HG03520 (cell line): ENCODE data around the gene CFAP65.

Experiments used
- ATAC-seq: cut with Tn5 transposase; IDR thresholded peaks from one replicate; pipeline ENCODE4 v1.9.1; 2021; ENCODE audit warnings: mild to moderate bottlenecking, moderate library complexity; ENCODE audit not compliant: unreplicated experiment

The CFAP65 gene, protein sequence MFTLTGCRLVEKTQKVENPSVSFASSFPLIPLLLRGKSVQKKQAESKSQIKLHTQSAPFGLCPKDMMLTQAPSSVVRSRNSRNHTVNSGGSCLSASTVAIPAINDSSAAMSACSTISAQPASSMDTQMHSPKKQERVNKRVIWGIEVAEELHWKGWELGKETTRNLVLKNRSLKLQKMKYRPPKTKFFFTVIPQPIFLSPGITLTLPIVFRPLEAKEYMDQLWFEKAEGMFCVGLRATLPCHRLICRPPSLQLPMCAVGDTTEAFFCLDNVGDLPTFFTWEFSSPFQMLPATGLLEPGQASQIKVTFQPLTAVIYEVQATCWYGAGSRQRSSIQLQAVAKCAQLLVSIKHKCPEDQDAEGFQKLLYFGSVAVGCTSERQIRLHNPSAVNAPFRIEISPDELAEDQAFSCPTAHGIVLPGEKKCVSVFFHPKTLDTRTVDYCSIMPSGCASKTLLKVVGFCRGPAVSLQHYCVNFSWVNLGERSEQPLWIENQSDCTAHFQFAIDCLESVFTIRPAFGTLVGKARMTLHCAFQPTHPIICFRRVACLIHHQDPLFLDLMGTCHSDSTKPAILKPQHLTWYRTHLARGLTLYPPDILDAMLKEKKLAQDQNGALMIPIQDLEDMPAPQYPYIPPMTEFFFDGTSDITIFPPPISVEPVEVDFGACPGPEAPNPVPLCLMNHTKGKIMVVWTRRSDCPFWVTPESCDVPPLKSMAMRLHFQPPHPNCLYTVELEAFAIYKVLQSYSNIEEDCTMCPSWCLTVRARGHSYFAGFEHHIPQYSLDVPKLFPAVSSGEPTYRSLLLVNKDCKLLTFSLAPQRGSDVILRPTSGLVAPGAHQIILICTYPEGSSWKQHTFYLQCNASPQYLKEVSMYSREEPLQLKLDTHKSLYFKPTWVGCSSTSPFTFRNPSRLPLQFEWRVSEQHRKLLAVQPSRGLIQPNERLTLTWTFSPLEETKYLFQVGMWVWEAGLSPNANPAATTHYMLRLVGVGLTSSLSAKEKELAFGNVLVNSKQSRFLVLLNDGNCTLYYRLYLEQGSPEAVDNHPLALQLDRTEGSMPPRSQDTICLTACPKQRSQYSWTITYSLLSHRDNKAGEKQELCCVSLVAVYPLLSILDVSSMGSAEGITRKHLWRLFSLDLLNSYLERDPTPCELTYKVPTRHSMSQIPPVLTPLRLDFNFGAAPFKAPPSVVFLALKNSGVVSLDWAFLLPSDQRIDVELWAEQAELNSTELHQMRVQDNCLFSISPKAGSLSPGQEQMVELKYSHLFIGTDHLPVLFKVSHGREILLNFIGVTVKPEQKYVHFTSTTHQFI (N-terminal part only)

DNA sequence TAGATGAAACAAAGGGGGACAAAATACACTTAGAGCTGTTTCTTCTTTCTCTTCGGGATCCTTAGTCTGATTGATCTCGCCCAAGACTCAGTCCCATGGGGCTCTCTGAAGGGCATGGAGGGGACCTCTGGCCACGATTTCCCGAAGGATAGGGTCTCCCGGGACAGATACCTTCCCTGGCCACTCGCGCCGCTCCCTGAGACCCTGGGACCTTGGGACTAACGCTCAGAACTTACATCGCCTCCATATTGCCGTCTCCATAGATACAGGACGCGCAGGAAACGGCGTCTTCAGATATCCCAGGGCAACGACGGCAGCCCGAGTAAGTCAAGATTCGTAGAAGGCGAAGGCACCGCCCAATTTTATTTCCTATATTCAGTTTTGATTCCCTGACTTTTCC lies at the start of gene CFAP65:
Gene CFAP65 (minus strand): TSS at position 265 of the 400 bp plus-strand sequence. CDS start 2,468 bp downstream, outside the sequence.
- no peak for ATAC-seq

DNA sequence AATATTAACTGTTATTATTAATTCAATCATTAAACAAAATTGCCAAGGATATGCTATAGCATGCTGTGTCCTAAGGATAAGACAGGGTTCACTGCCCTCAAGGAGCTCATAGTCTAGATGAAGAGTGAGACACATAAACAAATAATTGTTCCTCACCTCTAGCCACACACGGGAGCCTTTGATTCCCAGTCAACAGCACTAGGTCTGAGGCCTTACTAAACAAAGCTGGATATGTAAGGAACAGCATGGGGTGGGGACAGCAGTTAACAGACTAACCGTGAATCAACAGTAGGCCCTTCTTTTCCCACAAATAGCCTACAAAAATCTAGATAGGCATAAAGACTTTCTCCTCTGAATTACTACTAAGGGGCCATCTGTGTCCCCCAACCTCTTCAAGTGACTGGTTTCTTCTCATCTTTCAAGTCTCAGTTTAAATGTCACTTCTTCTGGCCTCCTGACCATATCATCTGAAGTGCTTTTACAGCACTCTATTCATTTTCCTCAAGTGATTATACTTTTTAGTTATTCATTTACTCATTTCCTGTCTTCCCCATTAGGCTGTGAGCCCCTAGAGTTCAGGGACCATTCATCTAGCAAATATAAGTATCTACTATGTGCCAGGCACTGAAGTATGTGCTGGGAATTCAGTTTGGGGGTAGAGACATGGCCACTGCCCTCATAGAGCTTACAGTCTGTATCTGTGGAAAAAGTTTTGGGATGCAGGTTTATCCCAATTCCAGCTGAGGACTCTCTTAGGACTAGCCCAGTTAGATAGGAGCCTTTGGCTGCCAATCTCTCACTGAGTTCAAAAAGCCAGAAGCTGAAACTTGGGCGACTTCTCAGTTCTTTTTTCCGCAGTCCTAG lies 49.4 kb upstream of the CFAP65 start:
- no peak for ATAC-seq

DNA sequence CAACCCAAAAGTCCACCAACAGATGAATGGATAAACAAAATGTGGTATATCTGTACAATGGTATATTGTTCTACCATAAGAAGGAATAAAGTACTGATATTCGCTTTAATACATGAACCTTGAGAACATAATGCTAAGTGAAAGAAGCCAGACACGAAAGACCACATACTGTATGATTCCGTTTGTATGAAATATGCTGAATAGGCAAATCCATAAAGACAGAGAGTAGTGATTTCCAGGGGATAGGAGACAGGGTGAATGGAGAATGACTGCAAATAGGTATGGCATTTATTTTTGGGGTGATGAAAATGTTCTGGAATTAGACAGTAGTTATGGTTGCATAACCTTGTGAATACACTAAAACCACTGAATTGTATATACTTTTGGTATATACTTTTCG lies 48.0 kb upstream of the CFAP65 start:
- ATAC-seq = no peak

DNA sequence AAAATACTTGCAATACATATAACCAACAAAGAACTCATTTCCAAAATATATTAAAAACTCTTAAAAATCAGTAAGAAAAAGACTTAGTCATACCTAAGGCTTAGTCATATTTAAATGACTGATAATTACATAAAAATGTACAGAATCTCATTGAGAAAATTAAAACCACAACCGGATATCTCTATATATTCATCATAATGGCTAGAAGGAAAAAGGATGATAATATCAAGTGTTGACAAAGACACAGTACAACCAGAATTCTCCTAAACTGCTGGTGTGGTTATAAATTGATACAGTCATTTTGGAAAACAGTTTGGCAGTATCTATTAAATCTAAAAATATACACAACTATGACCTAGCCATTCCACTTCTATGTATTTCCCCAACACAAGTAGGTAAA lies 46.5 kb upstream of the CFAP65 start:
- no peak for ATAC-seq

DNA sequence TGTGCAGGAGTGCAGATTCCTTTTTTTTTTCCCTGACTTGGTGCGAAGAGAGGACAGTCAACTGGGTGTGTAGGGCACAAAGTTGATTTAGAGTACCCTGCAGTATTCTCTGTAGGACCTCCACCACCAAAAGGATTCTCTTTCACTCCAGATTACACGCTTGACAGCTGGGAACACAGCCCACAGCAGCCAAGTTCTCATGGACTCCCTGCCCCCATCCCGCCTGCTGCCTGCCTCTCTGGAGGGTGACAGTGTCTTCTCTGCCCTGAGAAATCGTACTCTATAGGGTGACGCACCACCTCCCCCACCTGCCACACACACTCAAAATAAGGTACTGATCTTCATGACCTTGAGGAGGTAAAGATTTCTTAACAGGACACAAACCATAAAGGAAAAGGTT lies 46.0 kb upstream of the CFAP65 start:
- ATAC-seq = no peak

DNA sequence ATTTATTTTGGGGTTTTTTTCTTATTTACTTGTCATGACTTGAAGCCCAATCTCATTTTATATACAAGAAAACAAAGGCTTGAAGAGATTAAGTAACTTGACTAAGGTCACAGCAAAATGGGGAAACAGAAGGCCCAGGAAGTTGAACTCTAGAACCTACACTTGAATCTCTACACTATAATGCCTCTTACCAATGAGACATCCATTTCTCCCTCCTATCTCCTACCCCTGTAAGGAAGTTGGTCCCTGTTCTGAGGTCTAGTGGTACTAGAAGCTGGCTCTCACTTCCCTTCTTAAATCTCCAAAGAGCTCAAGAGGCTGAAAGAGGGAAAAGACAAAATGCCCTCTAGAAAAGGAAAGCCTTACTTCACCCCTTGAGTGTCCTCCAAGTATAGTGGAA lies 44.9 kb upstream of the CFAP65 start:
- no peak for ATAC-seq

DNA sequence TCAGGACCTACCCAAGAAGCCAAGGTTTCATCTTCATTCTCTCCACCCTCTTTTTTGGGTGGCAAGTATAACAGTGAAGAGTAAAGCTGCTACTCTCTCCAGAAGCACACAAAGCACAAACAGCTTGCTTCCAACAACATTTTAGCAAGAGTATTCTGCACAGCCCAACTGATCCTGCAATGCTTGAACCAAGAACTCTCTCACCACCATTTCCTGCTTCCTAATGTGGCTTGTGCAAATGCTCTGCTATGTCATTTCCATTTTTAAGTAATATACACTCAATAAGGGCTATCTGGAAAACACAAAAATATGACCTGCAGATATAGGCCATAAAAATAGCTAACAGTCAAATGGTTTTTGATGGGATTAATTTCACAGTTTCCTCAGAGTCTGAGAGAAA lies 43.5 kb upstream of the CFAP65 start:
- ATAC-seq = no peak

DNA sequence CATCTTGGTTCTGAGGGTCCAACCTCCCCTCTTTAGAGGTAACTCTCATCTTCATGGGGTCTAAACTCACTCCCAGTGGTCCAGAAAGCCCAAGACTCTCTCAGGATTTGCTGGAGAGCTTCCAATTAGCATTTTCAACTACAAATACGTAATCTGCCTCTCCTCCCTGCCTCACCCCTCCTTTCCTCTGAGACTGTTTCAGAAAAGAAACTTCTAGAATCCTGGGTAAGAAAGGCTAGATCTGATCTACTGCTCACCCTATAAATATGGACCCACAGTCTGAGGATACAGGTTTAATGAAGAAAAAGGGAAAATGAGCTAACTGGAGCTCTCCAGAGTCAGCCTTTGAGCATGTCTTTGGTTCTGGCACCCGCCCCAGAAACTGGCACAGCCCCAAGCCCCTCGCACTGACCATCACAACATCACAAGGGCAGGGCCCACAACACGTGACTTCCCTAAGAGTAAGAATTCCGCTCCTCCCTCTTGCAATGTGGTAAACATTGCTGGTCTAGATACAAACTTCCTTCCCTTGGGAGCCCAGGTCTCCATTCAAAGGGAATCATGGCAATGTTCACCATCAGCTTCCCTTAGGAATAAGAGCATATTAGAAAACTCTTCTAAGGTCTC lies 41.1 kb upstream of the CFAP65 start:
- ATAC-seq = no peak

DNA sequence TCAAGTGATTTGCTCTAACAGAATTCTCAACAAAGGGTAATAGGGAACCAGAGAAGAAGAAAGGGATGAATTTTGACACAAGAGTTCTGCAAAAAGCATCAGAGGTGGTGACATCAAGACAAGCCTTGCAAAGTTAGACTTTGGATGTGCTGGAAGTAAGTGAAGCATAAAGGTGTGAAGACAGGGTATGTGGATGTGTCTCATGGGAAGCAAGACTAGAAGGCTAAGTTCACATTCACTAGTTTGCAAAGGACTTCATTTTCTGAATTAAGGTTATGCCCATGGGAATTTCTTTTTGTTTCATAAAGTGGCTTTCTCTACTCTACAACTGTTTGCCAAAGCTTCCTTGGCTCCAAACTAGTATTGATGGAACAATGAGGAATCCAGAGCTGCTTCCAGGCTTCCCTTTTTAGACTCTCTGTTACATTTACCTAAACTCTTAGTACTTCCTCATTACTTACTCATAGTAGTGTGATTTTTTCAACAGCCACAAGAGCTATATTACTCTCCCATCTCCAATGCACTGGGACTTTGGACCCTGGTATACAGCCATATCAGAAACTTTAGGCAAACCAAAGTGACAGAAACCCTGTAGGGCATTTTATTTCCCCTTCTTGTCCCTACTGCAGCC lies 40.5 kb upstream of the CFAP65 start:
- no peak for ATAC-seq

DNA sequence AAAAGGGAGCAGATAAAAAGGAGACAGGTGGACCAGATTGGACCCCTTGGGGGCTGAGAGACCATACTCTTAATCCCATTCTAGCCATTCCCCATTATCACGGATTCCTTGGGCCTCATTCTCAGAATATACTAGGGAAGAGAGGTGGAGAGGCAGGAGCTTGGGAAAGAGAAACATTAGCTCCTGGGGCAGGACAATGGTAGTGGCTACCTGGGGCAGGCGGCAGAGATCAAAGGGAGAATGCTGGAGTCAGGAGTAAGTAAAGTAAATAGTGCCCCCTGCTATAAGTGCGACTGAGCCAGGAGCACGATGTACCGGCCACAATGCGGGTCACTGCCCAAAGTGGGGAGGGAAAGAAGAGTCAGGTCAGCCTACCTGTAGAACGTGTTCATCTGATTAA lies 39.8 kb upstream of the CFAP65 start:
- no peak for ATAC-seq

DNA sequence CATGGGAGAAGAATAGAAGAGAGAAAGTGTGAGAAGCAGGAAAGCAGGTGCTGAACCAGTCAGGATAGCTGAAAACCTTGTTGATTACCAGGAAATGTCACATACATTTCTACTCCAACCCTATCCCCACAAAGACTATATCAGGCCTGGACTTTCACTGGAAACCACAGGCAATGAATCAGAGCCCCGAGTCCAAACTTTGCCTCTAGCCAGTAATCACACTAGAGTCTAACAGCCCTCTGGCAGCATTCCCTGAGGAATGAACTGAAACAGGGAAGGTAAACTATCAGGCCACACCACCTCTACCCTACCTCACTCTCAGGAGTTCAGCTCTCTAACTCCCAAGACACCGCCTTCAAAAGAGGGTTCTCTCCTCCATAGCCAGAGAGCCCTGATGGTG lies 38.1 kb upstream of the CFAP65 start:
- ATAC-seq = no peak

DNA sequence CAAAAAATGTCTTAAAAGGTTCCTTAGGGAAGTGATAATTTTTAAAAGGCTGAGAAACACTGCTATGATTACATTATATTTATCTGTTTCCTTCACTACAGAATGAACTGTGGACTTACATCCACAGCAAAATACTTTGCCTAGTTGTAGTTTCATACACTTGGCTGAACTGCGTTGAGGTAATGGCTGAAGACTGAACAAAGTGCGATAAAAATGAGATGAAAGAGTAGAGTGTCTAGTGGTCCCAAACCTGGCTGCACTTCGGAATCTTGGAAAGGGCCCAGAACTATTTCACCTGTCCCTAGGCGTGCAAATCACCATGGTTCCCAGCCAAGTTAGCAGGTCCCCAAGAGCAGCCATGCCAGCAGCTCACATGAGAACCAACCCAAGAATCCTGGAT lies 37.6 kb upstream of the CFAP65 start:
- no peak for ATAC-seq

DNA sequence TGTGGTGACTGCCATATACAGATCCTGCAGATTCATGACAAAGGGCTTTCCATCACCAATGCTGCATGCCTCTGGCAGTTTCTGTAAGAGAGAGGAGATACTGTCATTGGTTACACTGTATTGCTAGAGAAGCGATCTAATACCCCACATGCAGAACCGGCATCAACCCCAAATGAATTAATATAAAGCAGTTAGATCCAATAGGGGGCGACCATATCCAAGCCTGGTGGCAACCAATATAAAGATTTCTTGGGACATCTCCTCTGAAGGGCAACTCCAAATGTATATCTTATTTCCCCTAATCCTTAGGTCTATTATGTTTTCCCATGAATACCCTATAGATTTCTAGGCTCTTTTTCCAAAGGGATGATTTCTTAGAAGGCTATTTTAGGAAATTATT lies 36.8 kb upstream of the CFAP65 start:
- ATAC-seq = no peak

DNA sequence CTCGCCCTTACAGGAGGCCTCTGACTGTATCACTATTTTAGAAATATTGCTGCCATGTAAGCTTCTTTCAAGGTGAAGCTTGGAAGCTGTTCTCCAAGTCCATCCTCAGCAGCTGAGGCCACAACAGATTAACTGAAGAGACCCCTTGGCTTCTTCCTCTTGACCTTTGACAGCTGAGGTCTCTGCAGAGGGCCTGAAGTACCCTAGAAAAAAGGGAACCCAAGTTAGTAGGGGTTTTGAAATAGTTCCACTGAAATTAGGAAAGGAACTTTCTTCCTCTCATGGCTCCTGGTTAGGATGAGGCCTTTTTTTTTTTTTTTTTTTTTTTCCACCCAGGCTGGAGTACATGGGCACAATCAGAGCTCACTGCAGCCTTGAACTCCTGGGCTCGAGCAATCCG lies 34.9 kb upstream of the CFAP65 start:
- ATAC-seq = no peak

DNA sequence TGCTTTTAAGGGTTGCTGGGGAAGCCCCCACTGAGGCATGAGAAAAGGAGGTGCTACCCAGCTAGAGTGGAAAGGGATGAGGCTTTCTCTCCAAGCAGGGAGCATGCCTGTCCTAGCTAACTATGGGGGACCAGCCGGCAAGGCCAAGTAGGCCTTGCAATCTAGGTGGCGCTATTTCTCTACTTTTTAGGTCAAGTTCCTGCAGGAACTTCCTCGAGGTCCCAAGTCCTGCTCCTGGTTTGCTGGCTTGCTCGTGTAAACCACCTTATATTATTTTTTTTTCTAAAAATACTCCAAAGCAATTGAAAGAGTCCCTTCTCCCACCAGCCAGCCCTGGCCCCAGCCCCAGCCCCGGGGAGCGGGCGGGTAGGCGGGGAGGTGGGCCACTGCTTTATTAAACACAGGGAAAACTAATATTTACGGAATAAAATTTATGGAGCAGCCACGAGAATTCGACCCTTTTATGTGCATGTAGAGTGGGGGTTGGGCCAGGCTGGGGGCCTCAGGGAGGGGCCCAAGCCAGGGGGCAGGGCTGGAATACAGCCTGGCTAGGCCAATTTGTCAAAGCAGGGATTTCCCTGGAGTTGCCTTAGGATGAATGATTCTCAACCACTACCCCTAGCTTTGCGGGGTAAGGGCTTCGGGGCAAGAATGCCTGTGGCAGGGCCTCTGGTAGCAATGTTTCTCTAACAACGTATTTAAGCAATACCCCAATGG lies 32.3 kb upstream of the CFAP65 start:
- no peak for ATAC-seq

DNA sequence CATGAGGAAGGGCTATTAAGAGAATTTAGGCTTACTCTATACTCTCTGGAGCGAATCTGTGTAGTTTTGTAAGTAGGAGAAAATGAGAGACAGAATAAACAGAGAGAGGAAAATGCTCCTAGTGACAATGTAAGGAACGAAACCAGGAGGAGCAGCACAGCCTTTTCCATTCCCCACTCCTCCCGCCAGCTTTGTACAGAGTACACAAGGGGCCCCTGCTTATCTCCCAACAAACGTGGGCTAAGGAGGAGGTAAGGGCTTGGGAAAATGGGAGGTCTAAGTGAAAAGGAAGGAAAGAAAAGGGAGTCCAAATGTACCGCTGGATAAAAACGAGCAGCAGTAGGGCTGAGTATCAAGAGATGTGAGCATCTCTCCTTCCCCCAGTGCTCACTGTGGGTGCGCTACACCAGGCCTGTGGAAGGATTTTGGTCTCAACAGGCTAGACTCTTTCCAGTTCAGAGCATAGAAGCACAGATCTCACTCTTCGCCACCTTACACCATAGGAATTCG lies 31.5 kb upstream of the CFAP65 start:
- no peak for ATAC-seq

DNA sequence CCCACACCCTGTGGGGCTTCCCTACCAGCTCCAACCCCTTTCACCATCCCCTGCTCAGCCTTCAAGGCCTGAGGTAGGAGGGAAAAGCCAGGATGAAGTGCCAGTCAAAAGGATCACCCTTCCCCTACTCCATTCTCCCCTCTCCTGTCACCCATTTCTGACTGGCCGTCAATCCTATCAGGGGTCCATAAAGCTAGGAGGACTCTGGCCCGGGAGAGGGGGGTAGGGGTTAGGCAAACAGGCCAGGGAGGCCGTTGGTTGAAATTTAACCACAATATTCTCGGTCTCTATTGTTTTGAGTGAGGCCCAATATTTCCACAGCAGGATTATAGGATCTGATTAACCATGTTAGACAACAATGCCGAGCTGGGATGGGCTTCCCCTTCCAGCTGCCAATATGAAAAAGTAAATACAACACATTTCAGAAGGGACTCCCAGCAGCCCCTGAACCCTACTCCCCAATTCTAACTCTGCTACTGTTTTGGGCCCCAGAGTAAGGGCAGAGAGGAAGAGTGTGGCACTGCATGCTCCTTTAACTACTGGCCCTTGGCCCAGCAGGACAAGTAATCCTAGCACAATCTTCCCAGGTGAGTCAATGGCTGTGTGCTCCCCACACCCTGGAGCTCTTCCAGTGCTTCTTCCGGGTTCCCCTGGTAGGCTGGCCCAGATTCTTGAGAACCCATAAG lies 30.0 kb upstream of the CFAP65 start:
- ATAC-seq = no peak

DNA sequence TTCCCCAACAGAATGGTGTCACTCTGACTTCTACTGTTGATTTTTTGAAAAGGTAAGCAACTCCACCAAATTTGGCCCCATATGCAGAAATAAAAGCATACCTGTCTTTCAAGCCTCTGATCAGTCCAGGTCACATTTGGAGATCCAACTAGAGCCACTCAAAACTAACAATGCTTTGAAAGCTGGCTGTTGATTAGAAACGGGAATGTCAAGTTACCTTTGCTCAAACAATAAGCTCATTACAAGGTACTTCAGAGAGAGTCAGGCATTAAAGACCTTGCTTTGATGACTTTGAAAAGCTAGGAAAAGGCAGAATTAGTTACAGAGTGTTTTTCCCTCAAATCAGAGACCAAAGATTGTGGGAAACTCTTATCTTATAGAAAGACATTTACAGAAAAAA lies 24.2 kb upstream of the CFAP65 start:
- no peak for ATAC-seq
